CD4-positive, alpha-beta T cell treated with Interleukin-15 for 4 hours (primary cell): ENCODE results near the gene ZNF536.

Experiments
- DNase-seq: peaks from one replicate; pipeline ENCODE4 v3.0.0-alpha.2; 2020; ENCODE audit warnings: low spot score

ZNF536 gene

GRCh38 chr19:30564551-30565011, 192.4 kb downstream of the ZNF536 start:
- DNase-seq: no peak

- DNase-seq: no peak
Observed at GRCh38 chr19:30565636-30566035, 193.5 kb downstream of the ZNF536 start.

- DNase-seq: no peak
Observed at GRCh38 chr19:30566681-30567420, 194.7 kb downstream of the ZNF536 start.

- DNase-seq: no peak
Observed at GRCh38 chr19:30567536-30568232, 195.5 kb downstream of the ZNF536 start.

- DNase-seq: no peak
Observed at GRCh38 chr19:30570194-30570593, 198.0 kb downstream of the ZNF536 start.

GRCh38 chr19:30577551-30578105, 205.4 kb downstream of the ZNF536 start:
- DNase-seq: no peak

- DNase-seq: no peak
Observed at GRCh38 chr19:30579419-30579818, 207.2 kb downstream of the ZNF536 start.

GRCh38 chr19:30580673-30581072, 208.5 kb downstream of the ZNF536 start:
- DNase-seq: no peak

- DNase-seq: no peak
Observed at GRCh38 chr19:30584090-30584489, 211.9 kb downstream of the ZNF536 start.

- DNase-seq: no peak
Observed at GRCh38 chr19:30587869-30588268, 215.7 kb downstream of the ZNF536 start.

GRCh38 chr19:30590596-30591229, 218.5 kb downstream of the ZNF536 start:
- no peak for DNase-seq

- no peak for DNase-seq
Observed at GRCh38 chr19:30593356-30593755, 221.2 kb downstream of the ZNF536 start.

GRCh38 chr19:30593975-30594745, 222.0 kb downstream of the ZNF536 start:
- DNase-seq: no peak

GRCh38 chr19:30596268-30596667, 224.1 kb downstream of the ZNF536 start:
- no peak for DNase-seq

GRCh38 chr19:30596813-30597399, 224.7 kb downstream of the ZNF536 start:
- DNase-seq: no peak

GRCh38 chr19:30598688-30599087, 226.5 kb downstream of the ZNF536 start:
- DNase-seq: no peak

- no peak for DNase-seq
Observed at GRCh38 chr19:30602661-30603350, 230.6 kb downstream of the ZNF536 start.

GRCh38 chr19:30604657-30605056, 232.5 kb downstream of the ZNF536 start:
- no peak for DNase-seq

- no peak for DNase-seq
Observed at GRCh38 chr19:30605333-30605732, 233.1 kb downstream of the ZNF536 start.

GRCh38 chr19:30606114-30607050, 234.2 kb downstream of the ZNF536 start:
- DNase-seq: no peak
